ENCODE data around the gene MCTP1.
"Not testable (repeated sequence)": the region's sequence is repeated elsewhere in the genome, so short reads cannot be mapped to it uniquely, and the experiment has no call there.

The MCTP1 gene

DNA sequence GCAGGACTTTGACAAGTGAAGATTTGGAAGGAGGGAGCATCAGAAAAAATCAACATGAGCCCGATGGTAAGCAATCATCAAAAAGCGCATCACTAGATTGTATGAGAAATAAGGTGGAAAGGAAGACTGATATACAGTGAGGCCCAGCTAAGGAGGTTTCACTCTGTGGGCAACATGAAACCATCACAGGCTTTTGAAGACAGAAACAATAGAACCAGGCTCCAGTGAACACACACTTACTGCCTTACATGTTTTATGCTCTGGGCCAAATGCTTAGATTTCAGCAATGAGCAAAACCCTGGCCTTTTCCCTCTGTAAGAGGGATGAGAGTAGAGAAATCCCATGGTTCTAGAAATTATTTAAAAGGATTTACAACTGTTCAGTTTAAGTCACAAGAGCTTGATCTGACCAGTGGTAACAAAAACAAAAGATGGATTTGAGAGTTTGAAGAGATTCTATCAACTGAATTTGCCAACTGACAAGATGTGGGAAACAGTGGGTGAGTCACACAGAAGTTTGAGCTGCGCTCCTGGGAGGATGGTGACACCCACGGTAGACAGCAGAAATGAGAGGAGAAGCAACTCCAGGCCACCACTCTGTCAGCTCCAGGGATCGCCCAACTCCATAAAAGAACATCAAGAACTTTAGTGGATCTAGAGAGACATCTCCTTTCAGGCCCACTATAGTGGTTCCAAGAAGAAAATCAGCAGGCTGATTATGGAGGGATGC is 261.8 kb downstream of the MCTP1 start:
- DNase-seq = no peak

DNA sequence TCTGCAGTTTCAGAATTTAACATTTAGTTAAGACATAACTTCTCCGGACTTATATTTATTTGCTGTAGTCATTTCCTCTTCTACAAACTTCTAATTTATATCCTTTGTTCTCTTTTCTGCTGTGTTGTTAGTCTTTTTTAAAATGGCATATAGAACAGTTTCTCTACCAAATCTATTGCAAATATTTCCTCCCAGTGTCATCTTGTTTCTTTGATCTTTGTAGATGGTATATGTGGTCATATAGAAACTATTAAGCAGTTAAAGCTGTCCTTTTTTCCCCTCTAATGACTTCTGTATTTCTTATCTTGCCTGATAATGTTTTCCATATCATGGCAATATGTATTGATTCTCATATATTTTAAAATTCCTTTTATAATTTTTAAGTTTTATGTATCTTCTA is 264.5 kb downstream of the MCTP1 start:
- DNase-seq = no peak

DNA sequence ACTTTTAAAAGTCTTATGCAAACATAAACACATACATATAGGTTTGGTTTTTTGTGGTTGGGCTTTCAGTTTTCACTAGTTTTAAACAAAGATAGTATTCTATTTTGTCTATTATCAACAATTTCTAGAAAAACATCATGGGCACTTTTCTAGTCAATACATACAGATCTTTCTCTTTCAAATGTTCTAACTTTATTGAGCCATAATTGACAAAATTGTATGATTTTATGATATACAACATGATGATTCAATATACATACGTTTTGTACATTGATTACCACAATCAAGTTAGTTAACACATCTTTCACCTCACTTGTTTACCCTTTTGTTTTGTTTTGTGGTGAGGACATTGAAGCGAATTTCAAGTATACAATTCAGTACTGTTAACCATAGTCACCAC is 265.9 kb downstream of the MCTP1 start:
- no peak for DNase-seq

DNA sequence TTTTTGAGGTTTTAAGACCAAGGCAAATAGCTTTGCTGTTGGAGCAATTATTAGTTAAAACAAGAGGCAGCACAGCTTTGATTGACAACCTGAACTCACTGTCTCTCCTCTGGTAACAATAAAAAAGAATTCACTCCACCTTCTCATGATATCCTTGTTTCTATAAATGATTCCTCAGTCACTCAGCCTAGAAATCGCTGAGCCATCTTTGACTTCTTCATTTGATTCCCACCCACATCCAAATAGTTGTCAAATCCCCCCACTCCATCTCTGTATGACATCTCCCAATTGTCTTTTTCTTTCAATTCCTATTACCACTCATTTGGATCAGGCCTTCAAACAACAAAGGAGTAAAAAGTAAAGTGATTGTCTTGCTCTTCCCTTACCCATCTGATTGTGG is 266.4 kb downstream of the MCTP1 start:
- DNase-seq = no peak

DNA sequence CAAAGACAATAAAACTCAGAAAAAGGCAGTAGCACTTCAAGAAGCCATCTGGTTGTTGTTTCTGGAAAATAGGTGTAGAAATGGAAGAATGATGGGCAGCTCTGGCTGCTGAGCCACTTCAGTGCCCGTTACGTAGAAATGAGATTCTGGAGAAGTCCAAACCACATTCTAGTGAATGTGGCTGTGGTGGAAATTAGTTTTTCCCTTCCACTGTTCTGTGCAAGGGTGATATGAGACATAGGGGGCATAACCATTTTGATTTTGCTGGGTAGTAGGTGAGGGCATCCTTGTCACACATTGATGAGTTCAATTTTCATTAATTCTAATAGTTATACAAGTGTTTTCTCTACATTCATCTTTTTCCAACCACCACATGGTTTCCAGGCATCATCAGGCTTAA is 275.1 kb downstream of the MCTP1 start:
- DNase-seq = no peak

DNA sequence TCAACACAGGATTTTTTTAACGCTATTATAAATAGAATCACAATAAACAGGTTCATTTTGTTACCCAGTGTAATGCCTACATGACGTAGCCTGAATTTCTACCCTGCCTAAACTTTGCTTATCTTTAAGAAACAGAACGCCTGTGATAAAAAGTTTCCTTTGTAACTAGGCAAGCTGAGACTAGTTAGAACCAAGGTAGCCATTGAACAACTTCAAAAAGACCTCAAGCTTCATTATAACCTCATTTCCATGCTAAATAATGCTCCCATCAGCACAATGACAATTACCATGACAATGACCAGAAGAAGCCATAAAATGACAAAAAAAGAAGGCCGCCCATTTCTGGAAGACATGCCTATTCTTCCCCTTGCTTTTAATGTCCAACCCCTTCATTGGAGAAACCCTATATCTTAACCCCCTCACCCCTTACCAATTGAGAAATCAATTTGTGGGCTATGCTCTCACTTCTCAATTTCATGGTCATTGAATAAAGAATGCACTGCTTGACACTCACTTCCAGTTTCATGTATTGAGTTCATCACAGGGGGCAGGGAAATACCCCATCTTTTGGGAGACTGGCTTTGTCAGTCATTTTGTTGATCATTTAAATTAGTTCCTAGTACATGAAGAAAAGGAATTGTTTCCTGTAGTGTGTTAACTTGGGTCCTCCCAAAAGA is 276.8 kb downstream of the MCTP1 start:
- no peak for DNase-seq

DNA sequence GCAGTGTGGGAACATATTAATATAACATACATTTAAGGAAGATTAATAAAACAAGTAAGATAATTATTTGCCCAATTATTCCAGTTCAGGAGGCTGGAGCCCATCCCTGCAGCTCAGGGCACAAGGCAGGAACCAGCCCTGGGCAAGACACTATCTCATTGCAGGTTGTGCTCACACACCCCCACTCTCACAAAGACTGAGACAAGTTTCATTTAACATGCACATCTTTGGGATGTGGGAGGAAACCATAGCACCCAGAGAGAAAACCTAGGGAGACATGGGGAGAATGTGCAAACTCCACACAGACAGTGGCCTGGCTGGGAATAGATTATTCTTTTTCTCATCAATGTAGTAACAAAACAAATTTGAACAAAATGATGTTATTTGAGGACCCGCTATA is 279.1 kb downstream of the MCTP1 start:
- no peak for DNase-seq

DNA sequence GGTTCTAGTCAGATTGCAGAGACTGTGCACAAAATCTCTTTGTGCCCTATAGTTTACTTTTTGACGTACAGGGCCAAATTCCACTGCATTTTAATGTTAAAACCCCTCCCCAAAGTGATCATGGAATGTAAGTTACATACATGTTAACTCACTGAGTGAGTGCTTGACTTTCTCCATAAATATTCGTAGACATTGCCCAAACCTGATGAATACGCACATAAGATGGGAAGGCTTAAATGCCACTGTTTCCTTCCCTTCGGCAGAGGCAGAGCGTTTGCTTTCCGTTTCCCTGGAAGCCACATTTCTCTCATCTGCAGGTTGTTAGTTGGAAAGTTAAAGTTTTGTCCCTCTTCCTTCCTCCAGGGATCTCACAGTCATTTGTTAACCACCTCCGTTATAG is 286.2 kb downstream of the MCTP1 start:
- DNase-seq = no peak

DNA sequence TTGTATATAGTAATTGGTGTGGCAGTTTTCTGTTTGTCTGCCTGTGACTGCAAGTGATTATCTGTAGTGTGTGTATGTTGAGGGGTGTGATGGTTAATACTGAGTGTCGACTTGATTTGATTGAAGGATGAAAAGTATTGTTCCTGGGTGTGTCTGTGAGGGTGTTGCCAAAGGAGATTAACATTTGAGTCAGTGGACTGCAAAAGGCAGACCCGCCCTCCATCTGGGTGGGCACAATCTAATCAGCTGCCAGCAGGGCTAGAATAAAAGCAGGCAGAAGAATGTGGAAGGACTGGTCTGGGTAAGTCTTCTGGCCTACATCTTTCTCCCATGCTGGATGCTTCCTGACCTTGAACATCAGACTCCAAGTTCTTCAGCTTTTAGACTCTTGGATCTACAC is 290.4 kb downstream of the MCTP1 start:
- not testable (repeated sequence) for DNase-seq

DNA sequence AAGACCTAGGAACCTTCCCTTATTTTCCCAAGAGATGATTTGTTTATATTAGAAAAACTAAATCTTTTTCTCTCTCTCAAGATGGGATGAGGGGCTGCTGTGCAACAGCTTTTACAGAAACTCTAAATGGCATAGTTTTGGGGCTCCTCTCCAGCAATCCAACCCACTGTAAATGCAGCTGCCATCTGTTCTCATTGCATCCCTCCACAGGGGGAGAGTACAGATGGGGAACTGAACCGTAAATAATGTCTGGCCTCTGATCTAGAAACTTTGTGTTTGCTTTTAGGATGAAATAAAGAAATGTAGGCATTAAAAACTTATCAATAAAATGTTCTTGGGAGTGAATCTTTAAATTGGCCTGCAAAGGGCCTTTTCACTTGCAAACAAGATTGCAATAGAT is 291.4 kb downstream of the MCTP1 start:
- DNase-seq = no peak

DNA sequence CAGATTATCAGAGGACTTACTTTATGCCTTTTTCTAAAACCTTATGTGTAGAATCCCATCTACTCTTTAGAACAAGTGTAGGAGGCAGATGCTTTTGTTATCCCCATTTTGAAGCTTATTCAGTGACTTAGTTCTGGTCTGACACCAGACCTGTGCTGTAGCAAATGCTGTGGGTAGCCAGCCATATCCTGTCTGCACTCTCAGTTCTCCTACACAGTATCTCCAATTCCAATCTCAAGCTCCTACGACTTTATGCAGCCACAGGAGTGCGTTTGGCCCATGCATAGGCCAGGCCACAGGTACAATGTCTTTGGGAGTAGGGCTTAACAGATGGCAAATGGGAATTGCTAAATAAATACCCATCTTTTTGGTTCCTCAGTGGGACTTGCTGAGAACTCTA is 292.6 kb downstream of the MCTP1 start:
- DNase-seq = no peak

DNA sequence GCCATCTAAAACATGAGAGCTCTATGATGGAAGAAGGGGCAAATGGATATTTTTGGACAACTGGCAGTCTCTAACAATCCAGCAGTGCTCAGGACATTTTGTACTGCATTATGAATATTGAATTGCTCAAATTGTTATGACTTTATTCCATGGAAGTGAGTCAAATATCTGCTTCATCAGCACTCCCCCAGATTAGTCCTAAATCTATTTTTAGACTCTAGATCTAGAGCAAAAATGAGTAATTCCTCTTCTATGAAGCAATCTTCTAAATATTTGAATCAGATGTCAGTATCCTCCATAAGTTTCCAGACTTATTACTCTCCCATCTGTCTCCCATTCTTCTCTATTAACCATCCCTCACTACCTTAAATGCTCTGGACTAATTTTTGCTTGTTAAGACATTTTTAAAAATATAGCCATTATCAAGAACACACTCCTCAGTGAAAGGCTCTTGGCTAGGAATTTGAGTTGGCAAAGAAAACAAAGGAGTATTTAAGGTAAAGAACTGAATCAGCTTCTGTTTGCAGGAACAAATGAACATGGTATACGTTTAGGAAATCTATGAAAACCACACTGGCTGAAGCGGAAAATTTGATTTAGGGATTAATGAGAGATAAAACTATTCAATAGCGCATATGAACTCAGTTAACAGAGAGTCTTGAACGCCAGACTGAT is 300.9 kb downstream of the MCTP1 start:
- DNase-seq = no peak

DNA sequence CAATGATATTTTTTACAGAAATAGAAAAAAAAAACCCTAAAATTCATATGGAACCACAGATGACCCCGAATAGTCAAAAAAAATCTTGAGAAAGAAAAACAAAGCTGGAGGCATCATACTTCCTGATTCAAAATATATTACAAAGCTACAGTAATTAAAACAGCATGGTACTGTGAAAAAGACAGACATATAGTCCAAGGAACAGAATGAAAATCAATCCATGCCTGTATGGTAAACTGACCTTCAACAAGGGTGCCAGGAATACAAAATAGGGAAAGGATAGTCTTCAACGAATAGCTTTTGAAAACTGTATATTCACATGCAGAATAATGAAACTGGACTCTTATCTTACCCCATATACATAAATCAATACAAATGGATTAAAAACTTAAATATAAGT is 307.5 kb downstream of the MCTP1 start:
- no peak for DNase-seq

DNA sequence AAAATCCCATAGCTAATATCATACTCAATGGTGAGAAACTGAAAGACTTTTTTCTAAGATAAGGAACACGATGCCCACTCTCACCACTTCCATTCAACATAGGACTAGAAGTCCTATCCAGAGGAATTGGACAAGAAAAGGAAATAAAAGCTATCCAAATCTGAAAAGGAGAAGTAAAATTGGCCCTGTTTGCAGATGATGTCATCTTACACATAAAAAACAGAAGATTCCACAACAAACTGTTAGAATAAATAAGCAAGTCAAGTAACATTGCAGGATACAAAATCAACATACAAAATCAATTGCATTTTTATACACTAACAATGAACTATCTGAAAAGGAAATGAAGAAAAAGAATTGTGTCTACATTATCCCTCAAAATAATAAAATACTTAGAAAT is 308.0 kb downstream of the MCTP1 start:
- DNase-seq = no peak

DNA sequence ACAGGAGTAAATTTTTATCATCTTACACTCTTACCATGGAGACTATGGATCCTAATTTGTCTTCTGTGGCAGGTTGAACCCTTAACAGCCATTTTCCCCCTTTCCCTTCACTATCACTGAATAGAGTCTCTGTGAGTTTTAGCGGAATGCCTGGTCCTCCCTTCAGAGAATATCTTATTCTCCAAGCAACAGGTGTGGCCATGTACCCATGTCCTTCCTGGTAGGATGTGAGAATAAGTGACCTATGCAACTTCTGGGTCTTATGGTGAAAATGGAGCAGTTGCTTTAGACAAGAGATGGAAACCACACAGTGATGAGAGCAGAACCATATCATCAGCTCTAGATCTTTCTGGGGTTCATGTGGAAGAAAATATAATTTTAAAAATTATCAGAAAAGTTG is 312.6 kb downstream of the MCTP1 start:
- DNase-seq = no peak

DNA sequence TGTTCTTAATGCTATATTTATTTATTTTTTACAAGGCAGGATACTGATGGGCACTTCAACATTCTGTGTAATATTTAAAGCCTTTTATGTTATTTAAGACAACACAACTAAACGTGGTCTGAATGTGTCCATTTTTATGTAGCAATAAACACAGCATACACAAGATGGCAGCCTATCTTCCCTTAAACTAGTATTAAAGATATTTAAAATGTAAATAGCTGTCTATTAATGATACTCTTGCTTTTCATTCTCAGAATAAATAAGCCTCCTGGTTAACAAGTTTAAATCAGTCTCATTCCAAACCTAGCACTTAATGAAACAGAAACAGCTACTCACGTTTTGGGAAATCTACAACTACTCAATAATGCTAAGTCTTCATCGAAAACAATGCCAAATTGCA is 315.7 kb downstream of the MCTP1 start:
- no peak for DNase-seq

DNA sequence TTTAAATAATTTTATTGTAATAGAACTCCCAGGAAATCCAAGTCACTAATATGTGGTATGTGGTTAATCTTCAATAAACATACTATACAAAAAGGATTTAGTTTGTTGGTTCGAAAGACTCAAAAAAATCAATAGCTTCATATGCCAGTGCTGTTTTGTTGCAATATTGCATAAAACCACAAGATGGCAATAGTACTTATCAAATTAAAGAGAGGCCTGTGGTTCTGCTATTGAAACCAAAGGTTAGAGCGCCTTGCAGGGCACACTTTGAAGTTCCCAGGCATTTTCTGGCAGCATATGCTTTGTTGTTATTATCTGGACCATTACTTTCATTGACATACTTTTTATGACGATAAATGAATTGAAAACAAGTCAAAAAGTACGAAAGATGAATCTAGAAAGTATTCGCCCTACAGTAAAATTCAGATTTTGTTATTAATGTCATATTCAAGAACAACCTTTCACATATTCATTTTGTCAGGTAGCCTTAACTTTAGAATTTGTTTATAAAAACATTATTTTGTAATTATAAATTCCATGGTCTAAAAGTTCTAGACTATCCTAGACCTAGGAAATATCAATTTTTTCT is 316.3 kb downstream of the MCTP1 start:
- DNase-seq = peak; percentile 3 to 7

DNA sequence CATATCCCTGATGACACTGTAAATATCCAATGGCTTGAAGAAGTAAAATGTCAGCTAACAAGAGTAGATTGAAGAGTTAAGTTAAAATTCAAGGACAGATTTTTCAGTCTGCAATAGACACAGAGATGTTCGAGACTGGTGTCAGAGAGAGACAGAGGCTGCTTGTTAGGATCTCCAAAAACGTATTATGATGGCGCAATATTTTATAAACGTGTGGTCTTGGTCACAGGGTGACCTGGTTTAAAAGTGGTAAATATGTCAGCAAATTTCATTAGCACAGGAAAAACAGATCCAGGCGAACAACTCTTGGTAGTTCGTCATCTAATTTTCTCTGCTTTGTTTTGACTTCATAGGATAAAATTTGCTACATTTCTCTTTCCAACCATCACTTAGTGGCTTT is 317.4 kb downstream of the MCTP1 start:
- DNase-seq = no peak

DNA sequence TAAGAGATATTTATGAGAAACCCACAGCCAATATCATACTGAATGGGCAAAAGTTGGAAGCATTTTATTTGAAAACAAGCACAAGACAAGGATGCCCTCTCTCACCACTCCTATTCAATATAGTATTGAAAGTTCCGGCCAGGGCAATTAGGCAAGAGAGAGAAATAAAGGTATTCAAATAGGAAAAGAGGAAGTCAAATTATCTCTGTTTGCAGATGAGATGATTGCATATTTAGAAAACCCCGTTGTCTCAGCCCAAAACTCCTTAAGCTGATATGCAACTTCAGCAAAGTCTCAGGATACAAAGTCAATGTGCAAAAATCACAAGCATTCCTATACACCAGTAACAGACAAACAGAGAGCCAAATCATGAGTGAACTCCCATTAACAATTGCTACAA is 325.6 kb downstream of the MCTP1 start:
- DNase-seq = not testable (repeated sequence)

DNA sequence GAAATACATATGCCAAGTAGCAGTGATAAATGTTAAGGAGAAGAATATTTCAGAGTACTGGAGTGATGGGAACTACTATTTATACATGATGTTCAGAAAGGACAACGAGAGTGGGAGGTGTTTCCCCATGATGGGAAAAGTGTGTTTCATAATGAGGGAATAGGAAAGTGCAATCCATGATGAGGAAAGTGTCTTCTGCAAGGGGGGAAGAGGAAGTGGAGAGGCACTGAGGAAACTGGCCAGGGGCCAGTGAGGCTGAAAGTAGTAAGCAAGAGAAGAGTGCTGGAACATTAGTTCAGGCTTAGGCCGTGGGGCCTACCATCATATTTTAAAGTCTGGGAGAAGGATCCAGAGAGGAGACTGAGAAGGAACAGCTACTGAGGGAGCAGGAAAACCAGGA is 339.2 kb downstream of the MCTP1 start:
- DNase-seq = no peak

DNA sequence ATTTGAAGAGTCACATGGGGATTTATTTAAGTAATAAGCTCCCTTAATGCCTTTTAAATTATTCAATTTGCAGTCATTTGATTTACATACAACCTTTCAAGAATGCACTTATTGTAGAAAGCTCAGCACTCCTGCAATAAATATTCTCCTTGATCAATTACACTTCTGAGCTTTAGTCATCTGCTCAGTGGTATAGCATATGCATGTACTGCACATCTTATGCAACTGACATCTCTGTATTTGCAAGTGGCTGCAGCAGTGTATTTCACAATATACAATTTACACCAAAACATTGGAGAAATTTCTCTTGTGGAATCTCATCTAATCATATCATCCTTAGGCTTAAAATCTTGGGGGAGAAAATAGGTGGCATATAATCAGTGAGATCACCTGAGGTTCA is 340.7 kb downstream of the MCTP1 start:
- no peak for DNase-seq

DNA sequence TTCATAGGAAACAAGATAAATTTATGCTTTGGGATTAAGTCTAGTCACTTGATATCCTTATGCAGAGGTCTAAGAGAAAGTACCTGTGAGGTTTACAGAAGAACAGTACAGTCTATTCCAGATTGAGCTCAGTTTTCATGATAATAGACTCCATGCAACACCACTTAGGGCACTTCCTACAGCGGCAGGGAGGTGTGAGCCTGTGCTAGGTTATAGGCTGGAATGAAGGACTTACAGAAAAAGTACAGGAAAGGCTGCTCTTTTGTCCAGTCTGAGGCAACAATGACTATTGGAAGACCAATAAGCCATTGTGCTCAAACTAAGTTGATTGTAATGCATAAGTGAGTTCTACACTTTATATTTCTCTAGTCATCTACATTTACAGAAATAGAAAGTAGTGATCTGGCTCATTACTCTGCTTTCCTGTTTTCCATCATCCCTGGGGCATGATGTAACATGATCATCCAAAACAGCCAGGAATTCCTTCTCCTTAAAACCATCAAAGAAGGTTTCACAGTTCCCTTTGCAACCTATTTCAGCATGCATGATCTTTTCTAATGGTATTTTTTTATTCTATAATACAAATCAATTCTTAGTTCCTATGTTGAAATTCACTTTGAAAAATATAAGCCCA is 343.7 kb downstream of the MCTP1 start:
- no peak for DNase-seq

DNA sequence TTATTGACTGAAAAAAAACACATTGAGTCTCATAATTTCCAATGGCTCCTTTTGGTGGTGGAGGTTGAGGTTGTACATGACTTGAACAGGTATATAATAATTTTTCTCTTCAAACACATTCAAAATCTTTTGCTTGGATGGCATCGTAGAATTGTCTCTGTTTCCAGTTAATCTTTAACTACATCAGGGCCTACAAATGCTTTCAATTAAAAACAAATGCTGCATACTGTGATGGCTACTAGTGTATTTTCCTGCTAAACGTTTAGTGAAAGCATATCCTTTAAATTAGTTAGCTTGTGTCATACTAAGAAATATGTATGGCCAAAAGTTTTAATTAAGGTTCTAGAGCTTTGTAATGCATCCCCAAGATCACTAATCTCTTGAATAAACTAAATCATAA is 352.6 kb downstream of the MCTP1 start:
- DNase-seq = no peak

DNA sequence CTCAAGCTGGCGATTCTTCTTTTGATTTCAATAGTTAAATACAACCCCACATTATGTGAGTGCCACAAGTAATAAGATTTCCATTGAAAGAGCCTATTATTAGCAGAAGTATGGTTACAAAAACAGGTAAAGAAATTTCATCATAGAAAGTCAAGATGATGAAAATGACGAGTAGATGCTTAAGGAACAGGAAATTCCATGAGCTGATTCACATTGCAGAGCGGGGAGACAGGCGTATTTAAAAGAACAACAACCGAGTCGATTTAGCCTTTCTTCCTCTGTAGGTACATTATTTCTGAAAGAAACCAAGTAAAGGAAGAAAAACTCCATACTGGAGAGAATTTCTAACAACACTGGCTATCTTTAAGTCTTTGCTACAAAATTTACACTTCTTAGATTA is 356.0 kb downstream of the MCTP1 start:
- no peak for DNase-seq
